ENCODE measurements around the gene TFIP11.

- TF ChIP-seq CTCF (IDR thresholded peaks at IDR 0.05) (no peak), MAX (CRISPR knock-in tag; IDR thresholded peaks at IDR 0.05) (no peak), NFYB (CRISPR knock-in tag; conservative IDR thresholded peaks at IDR 0.05; ENCODE audit: low read depth) (no peak), ZNF281 (CRISPR knock-in tag; IDR thresholded peaks at IDR 0.05) (no peak), SP1 (CRISPR knock-in tag; conservative IDR thresholded peaks at IDR 0.05) (no peak), TEAD4 (CRISPR knock-in tag; IDR thresholded peaks at IDR 0.05) (no peak), ATF1 (CRISPR knock-in tag; IDR thresholded peaks at IDR 0.05) (no peak), CREB1 (CRISPR knock-in tag; IDR thresholded peaks at IDR 0.05) (no peak), E2F5 (CRISPR knock-in tag; IDR thresholded peaks at IDR 0.05) (no peak), NR2C2 (CRISPR knock-in tag; IDR thresholded peaks at IDR 0.05) (no peak), ZNF532 (CRISPR knock-in tag; IDR thresholded peaks at IDR 0.05; ENCODE audit: borderline replicate concordance) (no peak)
These were observed 23.3 kb upstream of the TFIP11 start for GRCh38 chr22:26535603-26535908.
